ENCODE measurements around the gene ABCB11. TPM values are rescaled to one million over a fixed set of nuclear protein-coding genes. Genes with fewer than 3 reads are reported as not detected.

The ABCB11 gene
- total and polyA plus RNA-seq, 2 experiments from 2014 or later, result 0.06 to 0.12 TPM

DNA sequence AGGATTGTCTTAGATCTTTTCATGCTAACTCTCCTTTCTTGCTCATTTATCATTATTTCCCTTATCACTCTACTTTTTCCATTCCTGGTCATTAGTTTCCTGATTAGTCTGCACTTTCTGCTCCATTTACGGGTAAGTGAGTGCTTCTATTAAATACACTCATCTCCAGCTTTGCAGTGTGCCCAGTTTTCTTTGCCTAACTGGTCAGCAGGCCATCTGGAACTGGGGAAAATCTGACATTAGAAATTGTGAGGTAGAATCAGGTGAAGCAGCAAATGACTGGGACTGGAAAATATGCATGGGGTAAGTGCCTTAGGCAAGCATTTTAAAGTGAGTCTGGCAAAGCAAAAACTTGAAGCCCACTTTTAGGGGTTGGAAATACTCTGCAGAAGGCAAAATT is 100.9 kb downstream of the ABCB11 start:
- Histone ChIP-seq H3K36me3 (no peaks in the 10 kb centered on the region), H3K4me3 (no peak overlapping the region), H3K9me3 (ENCODE audit: low read depth) (no peaks in the 10 kb centered on the region), H3K4me1 (ENCODE audit: low read depth) (no peaks in the 10 kb centered on the region), H3K27me3 (no peaks in the 10 kb centered on the region), H3K27ac (no peak overlapping the region)
- TF ChIP-seq, protein P1, sequence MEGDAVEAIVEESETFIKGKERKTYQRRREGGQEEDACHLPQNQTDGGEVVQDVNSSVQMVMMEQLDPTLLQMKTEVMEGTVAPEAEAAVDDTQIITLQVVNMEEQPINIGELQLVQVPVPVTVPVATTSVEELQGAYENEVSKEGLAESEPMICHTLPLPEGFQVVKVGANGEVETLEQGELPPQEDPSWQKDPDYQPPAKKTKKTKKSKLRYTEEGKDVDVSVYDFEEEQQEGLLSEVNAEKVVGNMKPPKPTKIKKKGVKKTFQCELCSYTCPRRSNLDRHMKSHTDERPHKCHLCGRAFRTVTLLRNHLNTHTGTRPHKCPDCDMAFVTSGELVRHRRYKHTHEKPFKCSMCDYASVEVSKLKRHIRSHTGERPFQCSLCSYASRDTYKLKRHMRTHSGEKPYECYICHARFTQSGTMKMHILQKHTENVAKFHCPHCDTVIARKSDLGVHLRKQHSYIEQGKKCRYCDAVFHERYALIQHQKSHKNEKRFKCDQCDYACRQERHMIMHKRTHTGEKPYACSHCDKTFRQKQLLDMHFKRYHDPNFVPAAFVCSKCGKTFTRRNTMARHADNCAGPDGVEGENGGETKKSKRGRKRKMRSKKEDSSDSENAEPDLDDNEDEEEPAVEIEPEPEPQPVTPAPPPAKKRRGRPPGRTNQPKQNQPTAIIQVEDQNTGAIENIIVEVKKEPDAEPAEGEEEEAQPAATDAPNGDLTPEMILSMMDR (IDR thresholded peaks at IDR 0.05; ENCODE audit: low read depth, low read length), result no peak
- DNase-seq (ENCODE audit: low read depth in 1 of 2, low spot score in 1 of 2), result no peak

DNA sequence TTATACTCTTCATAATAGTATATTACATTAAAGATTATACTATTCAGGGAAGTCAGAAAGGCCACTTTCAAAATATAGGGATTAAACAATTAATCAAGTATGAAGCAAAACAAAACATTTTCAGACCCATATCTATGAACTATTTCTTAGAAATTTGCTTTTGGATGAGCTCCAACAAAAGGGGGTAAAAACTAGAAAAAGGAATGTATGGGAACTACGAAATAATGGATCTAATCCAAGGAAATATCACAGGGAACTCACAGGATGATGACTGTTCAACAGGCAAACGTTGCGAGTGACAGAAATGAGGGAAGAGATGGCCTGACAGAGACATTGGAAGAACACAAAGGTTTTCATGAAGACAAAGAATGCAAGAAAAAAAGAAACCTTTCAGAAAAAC is 102.1 kb downstream of the ABCB11 start:
- Histone ChIP-seq H3K27me3 (no peaks in the 10 kb centered on the region), H3K27ac (no peak overlapping the region), H3K9me3 (ENCODE audit: low read depth) (no peaks in the 10 kb centered on the region), H3K36me3 (no peaks in the 10 kb centered on the region), H3K4me1 (ENCODE audit: low read depth) (no peaks in the 10 kb centered on the region), H3K4me3 (no peak overlapping the region)
- DNase-seq (ENCODE audit: low read depth in 1 of 2, low spot score in 1 of 2), result peak in 1 of 2 donors; percentile 71
- TF ChIP-seq, protein P1 (IDR thresholded peaks at IDR 0.05; ENCODE audit: low read depth, low read length), result no peak

DNA sequence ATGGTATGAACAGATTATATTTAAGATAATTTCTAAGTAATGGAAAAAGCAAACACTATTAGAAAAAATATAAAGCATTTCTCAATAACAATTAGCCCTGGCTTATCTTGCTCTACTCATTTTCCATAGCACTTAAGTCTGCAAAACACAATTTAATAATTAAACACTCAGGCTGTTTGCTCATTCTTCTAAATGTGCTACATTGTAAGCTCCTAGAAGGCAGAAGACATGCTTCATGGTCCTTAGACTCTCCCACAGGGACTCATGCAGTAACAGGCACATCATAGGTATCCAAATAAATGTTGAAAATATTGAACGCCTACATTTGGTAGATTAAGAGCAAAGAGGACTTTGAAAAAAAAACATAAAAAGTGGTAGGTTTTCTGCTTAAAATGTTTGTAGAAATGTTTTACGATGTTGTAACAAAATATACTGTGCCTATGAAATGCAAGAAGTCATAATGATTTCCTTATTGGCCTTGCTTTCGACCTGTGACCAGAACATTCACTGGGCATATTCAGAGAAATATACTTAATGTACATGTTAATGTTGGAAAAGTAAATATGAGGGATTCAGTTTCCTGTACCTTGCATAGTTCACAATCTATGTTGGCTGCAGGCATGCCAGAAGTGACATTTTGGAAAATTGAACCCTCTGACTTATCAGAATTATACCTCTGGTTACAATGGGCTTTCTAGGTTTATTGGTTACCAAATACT is 102.9 kb downstream of the ABCB11 start:
- no peak overlapping the region for H3K4me3 ChIP-seq
- no peaks in the 10 kb centered on the region for H3K27me3 ChIP-seq
- TF ChIP-seq, protein P1 (IDR thresholded peaks at IDR 0.05; ENCODE audit: low read depth, low read length), result no peak
- no peak for DNase-seq (ENCODE audit: low read depth in 1 of 2, low spot score in 1 of 2)
- H3K27ac ChIP-seq, result no peak overlapping the region
- no peaks in the 10 kb centered on the region for H3K4me1 ChIP-seq (ENCODE audit: low read depth)
- H3K9me3 ChIP-seq (ENCODE audit: low read depth), result no peaks in the 10 kb centered on the region
- H3K36me3 ChIP-seq, result no peaks in the 10 kb centered on the region

DNA sequence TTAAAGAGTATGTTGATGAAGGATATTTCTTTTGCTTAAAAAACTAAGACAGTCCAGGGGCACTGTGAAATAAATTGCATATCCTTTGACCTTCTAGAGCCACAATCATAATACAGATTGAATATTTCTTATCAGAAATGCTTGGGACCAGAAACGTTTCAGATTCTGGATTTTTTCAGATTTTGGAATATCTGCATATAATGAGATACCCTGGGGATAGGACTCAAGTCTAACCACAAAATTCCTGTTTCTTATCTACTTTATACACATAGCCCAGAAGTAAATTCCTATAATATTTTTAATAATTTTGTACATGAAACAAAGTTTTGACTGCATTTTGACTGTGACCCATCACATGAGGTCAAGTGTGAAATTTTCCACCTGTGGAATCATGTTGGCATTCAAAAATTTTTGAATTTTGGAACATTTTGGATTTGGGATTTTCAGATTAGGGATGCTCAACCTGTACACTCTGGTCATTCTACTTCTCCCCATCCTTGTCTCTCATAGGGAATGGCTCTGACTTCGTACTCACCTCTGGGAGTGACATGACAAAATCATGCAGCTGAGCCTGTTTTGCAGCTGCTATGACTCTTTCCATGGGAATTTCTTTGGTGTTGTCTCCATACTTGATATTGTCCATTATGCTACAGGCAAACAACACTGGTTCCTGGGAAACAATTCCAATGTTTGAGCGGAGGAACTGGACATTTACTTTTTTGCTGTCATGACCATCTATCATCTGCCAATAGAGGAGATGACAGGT is 104.3 kb downstream of the ABCB11 start:
- TF ChIP-seq, protein P1 (IDR thresholded peaks at IDR 0.05; ENCODE audit: low read depth, low read length), result no peak
- H3K27ac ChIP-seq, result no peak overlapping the region
- no peak overlapping the region for H3K4me3 ChIP-seq
- DNase-seq (ENCODE audit: low read depth in 1 of 2, low spot score in 1 of 2), result peak in 1 of 2 donors; percentile 17
- H3K27me3 ChIP-seq, result no peaks in the 10 kb centered on the region
- H3K4me1 ChIP-seq (ENCODE audit: low read depth), result no peaks in the 10 kb centered on the region
- no peaks in the 10 kb centered on the region for H3K9me3 ChIP-seq (ENCODE audit: low read depth)
- H3K36me3 ChIP-seq, result no peaks in the 10 kb centered on the region

DNA sequence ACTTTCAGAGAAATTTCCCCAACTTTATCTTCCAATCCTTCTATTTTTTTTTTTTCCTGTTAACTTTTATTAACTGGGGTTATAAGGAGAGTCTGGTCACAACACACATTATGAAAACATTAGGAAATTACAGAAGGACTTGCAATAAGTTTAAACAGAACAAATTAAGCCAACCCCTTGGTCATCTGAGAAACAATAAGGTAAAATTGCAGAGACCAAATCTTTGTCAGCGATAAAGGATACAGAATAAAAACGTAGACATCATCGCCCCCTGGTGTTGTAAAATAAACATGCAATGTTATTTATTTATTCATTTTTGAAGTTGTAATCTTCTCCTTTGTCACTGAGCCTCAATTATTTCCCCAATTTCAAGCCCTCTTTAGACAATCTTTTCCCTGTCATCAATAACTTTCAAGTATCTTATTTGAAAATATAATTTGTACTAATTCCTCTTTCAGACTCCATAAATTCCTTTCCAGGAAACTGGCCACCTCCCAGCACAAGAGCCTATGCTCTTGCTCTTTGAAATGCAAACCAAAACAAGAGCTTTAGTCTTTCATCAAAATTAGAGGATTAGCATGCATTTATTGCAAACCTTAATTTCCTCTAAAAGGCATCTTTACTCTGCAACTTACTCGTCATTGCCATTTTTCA is 110.5 kb downstream of the ABCB11 start:
- DNase-seq (ENCODE audit: low read depth in 1 of 2, low spot score in 1 of 2), result peak; percentile 57 to 60
- Histone ChIP-seq H3K9me3 (ENCODE audit: low read depth) (no peaks in the 10 kb centered on the region), H3K27me3 (no peaks in the 10 kb centered on the region), H3K27ac (no peak overlapping the region), H3K4me3 (no peak overlapping the region), H3K36me3 (no peaks in the 10 kb centered on the region), H3K4me1 (ENCODE audit: low read depth) (no peaks in the 10 kb centered on the region)
- TF ChIP-seq, protein P1 (IDR thresholded peaks at IDR 0.05; ENCODE audit: low read depth, low read length), result peak; percentile 47
